A549 (cell line): ENCODE data around the gene CCND2. TPM values are rescaled to one million over a fixed set of nuclear protein-coding genes. Genes with fewer than 3 reads are reported as not detected.

Experiments used
- ATAC-seq, 2 experiments: fragments of 200-7000 bp in 1 of 2; fragments of >200 bp in 1 of 2; cut with Nextera tagmentation in 1 of 2; cut with Tn5 transposase in 1 of 2; 3 replicates each; pipeline versions ENCODE4 v1.8.0 to v1.9.1; 2018 to 2020; ENCODE audit warnings: mild to moderate bottlenecking in 1 of 2, moderate library complexity in 1 of 2
- CTCF ChIA-PET: fragments of 300-600 bp; sonication (Branson Sonifier 250); formaldehyde crosslinking; extraction: SDS; loops from one replicate; lab custom pipeline; 2021; ENCODE audit warnings: antibody characterized with exemption, inconsistent platforms; lab: Yijun Ruan, JAX
- POLR2A ChIA-PET: fragments of 350-600 bp; formaldehyde crosslinking; extraction: SDS; loops from one replicate; lab custom pipeline; 2021; ENCODE audit warnings: antibody characterized with exemption, inconsistent platforms; lab: Yijun Ruan, JAX
- DNase-seq, 2 experiments: peaks; one replicate each; pipeline versions ENCODE4 v3.0.0 to v3.0.0-alpha.2; 2011 to 2016; ENCODE audit warnings: low read depth in 1 of 2, low spot score in 1 of 2
- FAIRE-seq: peaks from 2 replicates; lab custom pipeline; 2011; peaks lifted over from hg19 to GRCh38; lab: Jason Lieb, UNC
- H3K27ac ChIP-seq, 2 experiments: fragments of >200 bp; sonication (Bioruptor Twin); formaldehyde crosslinking; 3 replicates each; pipeline ENCODE4 v1.5.1; 2016 to 2017
- H3K4me1 ChIP-seq: fragments of >200 bp; sonication (Bioruptor Twin); formaldehyde crosslinking; 3 replicates; pipeline ENCODE4 v1.6.1; 2016
- H3K4me2 ChIP-seq: fragments of >200 bp; sonication (Bioruptor Twin); formaldehyde crosslinking; 3 replicates; pipeline ENCODE4 v1.6.1; 2016
- H3K4me3 ChIP-seq: fragments of >200 bp; sonication (Bioruptor Twin); formaldehyde crosslinking; 3 replicates; pipeline ENCODE4 v1.5.1; 2016
- H3K9me3 ChIP-seq: fragments of >200 bp; sonication (Bioruptor Twin); formaldehyde crosslinking; 3 replicates; pipeline ENCODE4 v1.6.1; 2016
- BHLHE40 ChIP-seq: IDR thresholded peaks from 2 replicates; pipeline ENCODE4 v1.6.1; 2012; ENCODE audit warnings: low read depth, low read length, inconsistent platforms
- CBX2 ChIP-seq: fragments of 200-600 bp; sonication (generic); IDR thresholded peaks from 2 replicates; pipeline ENCODE4 v1.6.1; 2016; ENCODE audit warnings: low read depth, mild to moderate bottlenecking, borderline replicate concordance
- EHMT2 ChIP-seq: fragments of 200-600 bp; sonication (generic); IDR thresholded peaks from 2 replicates; pipeline ENCODE4 v1.6.1; 2016; ENCODE audit warnings: antibody characterized with exemption, low read depth, mild to moderate bottlenecking, moderate library complexity
- EP300 ChIP-seq, 2 experiments: fragments of >200 bp; sonication (Bioruptor Twin); formaldehyde crosslinking; IDR thresholded peaks; 2 replicates in 1 of 2; 3 replicates in 1 of 2; pipeline ENCODE4 v1.6.1; 2016 to 2017
- FOSL2 ChIP-seq, 2 experiments: fragments of 450-650 bp in 1 of 2; fragments of >200 bp in 1 of 2; sonication (Bioruptor Twin) in 1 of 2; formaldehyde crosslinking; IDR thresholded peaks; 2 replicates each; pipeline versions ENCODE4 v1.5.0 to v1.6.1; 2016 to 2020; ENCODE audit warnings: mild to moderate bottlenecking in 1 of 2, moderate library complexity in 1 of 2
- HEYL ChIP-seq: fragments of 250-450 bp; sonication (Bioruptor Pico); IDR thresholded peaks from 2 replicates; pipeline ENCODE4 v1.8.0; 2021; ENCODE audit warnings: mild to moderate bottlenecking, moderate library complexity
- KDM1A ChIP-seq: fragments of 200-600 bp; sonication (generic); IDR thresholded peaks from 2 replicates; pipeline ENCODE4 v1.6.1; 2016; ENCODE audit warnings: low read depth, mild to moderate bottlenecking
- KDM5A ChIP-seq: fragments of 200-600 bp; sonication (generic); IDR thresholded peaks from 2 replicates; pipeline ENCODE4 v1.6.1; 2016; ENCODE audit warnings: antibody characterized with exemption, mild to moderate bottlenecking
- MAZ ChIP-seq: fragments of 150-350 bp; IDR thresholded peaks from 2 replicates; pipeline ENCODE4 v1.6.1; 2014; ENCODE audit warnings: antibody characterized with exemption, low read depth, low read length, borderline replicate concordance
- RAD21 ChIP-seq, 2 experiments: fragments of >200 bp in 1 of 2; sonication (Bioruptor Twin) in 1 of 2; formaldehyde crosslinking in 1 of 2; IDR thresholded peaks in 1 of 2; conservative IDR thresholded peaks in 1 of 2; 2 replicates in 1 of 2; 3 replicates in 1 of 2; pipeline ENCODE4 v1.6.1; 2012 to 2018; ENCODE audit warnings: inconsistent platforms in 1 of 2
- RCOR1 ChIP-seq: fragments of 150-350 bp; IDR thresholded peaks from 2 replicates; pipeline ENCODE4 v1.6.1; 2014; ENCODE audit warnings: antibody characterized with exemption, low read length, low read depth
- SMC3 ChIP-seq: fragments of >200 bp; sonication (Bioruptor Twin); formaldehyde crosslinking; IDR thresholded peaks from 3 replicates; pipeline ENCODE4 v1.6.1; 2018; ENCODE audit warnings: inconsistent platforms
- ZFP36 ChIP-seq: fragments of 450-650 bp; IDR thresholded peaks from 2 replicates; pipeline ENCODE4 v1.6.1; 2014; ENCODE audit warnings: borderline replicate concordance; ENCODE audit not compliant: partially characterized antibody
- WGBS: methylation state at CpG from one replicate; pipeline ENCODE4 v1.1.6; 2017; ENCODE audit errors: missing lambda C conversion rate; 5-methylcytosine and 5-hydroxymethylcytosine counted together
- polyA plus RNA-seq, 4 experiments: library from polyadenylated mRNA; depleted of rRNA in 3 of 4; stranded (reverse); fragments of >200 nt; fragmentation: RNase III in 1 of 4; extraction: RNeasy Plus Mini Kit Qiagen cat#74134 plus additional on column Dnase treatment in 1 of 4; gene quantifications; 2 replicates in 3 of 4; 3 replicates in 1 of 4; pipeline ENCODE4 v1.2.3, GENCODE V29; 2011 to 2017
- TF ChIP-seq, protein P1 (sequence below): fragments of 250-450 bp; sonication (Bioruptor Pico); IDR thresholded peaks from 2 replicates; pipeline ENCODE4 v1.5.0; 2021; ENCODE audit warnings: mild to moderate bottlenecking, moderate library complexity, borderline replicate concordance
- TF ChIP-seq, protein P2 (sequence below): fragments of 200-600 bp; sonication (generic); IDR thresholded peaks from 2 replicates; pipeline ENCODE4 v1.6.1; 2016; ENCODE audit warnings: antibody characterized with exemption, mild to moderate bottlenecking, moderate library complexity
- TF ChIP-seq, protein P3 (sequence below): fragments of >200 bp; sonication (Bioruptor Twin); formaldehyde crosslinking; IDR thresholded peaks from 3 replicates; pipeline ENCODE4 v1.5.1; 2016

CCND2 gene
- polyA plus RNA-seq, 2 of the 4 experiments (the other 2 are of a cell fraction): 0.18 TPM; not detected in 1

DNA sequence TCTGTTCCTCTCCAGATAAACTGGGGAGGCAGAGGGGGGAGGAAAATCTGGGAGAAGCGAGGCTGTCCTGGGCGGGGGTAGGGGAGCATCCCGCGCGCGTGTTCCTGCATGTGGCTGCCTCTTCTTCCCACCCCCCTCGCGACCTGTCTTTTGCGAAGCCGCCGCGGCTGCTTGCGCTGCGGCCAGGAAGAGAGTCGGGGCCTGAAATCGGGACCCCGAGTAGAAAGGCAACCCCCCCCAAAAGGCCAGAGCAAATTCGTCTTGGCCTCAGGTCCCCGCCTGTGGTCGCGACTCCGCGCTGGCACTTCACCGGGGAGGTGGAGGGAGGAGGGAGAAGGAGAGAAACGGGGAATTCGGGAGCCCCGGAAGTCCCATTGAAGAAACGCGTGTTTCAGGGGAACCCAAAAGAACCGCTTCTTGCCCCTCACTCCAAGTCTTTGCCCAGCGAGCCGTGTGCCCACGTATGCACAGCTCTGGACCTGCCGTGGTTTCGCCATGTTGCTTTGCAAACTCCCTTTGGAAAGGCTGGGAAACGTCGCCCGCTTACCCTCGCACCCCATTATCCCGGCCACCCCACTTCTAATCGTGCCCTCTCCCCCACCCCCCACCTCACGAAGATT lies 944 bp downstream of the CCND2 start:
- CTCF ChIA-PET: interaction anchor here (3.0 to 7.0 kb wide), 3 partner anchors 236 to 975 kb away, joined by 19 to 77 read pairs (median 74); no protein-coding TSS in a partner anchor
- Histone ChIP-seq H3K9me3 (no peaks in the 10 kb centered on the region), H3K4me3 (peak overlapping the region; percentile 46), H3K4me1 (peaks cover 61% of the 10 kb centered on the region), H3K27ac (peak overlapping the region; percentile 30 to 47; a peak in 2 of 6 replicates), H3K4me2 (peak overlapping the region; percentile 78)
- POLR2A ChIA-PET: interaction anchor here (0.6 kb wide), 1 partner anchor 282 kb away, joined by 4 read pairs; no protein-coding TSS in a partner anchor
- no peak for ATAC-seq
- TF ChIP-seq FOSL2 (IDR thresholded peaks at IDR 0.05): no peak
- no peak for TF ChIP-seq FOSL2 (CRISPR knock-in tag; IDR thresholded peaks at IDR 0.05)
- TF ChIP-seq MAZ: no peak
- TF ChIP-seq CBX2: no peak
- TF ChIP-seq, protein P1, sequence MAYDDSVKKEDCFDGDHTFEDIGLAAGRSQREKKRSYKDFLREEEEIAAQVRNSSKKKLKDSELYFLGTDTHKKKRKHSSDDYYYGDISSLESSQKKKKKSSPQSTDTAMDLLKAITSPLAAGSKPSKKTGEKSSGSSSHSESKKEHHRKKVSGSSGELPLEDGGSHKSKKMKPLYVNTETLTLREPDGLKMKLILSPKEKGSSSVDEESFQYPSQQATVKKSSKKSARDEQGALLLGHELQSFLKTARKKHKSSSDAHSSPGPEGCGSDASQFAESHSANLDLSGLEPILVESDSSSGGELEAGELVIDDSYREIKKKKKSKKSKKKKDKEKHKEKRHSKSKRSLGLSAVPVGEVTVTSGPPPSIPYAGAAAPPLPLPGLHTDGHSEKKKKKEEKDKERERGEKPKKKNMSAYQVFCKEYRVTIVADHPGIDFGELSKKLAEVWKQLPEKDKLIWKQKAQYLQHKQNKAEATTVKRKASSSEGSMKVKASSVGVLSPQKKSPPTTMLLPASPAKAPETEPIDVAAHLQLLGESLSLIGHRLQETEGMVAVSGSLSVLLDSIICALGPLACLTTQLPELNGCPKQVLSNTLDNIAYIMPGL (CRISPR knock-in tag): no peak
- TF ChIP-seq, protein P2, sequence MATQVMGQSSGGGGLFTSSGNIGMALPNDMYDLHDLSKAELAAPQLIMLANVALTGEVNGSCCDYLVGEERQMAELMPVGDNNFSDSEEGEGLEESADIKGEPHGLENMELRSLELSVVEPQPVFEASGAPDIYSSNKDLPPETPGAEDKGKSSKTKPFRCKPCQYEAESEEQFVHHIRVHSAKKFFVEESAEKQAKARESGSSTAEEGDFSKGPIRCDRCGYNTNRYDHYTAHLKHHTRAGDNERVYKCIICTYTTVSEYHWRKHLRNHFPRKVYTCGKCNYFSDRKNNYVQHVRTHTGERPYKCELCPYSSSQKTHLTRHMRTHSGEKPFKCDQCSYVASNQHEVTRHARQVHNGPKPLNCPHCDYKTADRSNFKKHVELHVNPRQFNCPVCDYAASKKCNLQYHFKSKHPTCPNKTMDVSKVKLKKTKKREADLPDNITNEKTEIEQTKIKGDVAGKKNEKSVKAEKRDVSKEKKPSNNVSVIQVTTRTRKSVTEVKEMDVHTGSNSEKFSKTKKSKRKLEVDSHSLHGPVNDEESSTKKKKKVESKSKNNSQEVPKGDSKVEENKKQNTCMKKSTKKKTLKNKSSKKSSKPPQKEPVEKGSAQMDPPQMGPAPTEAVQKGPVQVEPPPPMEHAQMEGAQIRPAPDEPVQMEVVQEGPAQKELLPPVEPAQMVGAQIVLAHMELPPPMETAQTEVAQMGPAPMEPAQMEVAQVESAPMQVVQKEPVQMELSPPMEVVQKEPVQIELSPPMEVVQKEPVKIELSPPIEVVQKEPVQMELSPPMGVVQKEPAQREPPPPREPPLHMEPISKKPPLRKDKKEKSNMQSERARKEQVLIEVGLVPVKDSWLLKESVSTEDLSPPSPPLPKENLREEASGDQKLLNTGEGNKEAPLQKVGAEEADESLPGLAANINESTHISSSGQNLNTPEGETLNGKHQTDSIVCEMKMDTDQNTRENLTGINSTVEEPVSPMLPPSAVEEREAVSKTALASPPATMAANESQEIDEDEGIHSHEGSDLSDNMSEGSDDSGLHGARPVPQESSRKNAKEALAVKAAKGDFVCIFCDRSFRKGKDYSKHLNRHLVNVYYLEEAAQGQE: no peak
- no peak for TF ChIP-seq EHMT2
- TF ChIP-seq ZFP36: no peak
- no peak for TF ChIP-seq HEYL
- TF ChIP-seq RAD21 (conservative IDR thresholded peaks at IDR 0.05 in 1 of 2, IDR thresholded peaks at IDR 0.05 in 1 of 2): no peak
- TF ChIP-seq BHLHE40: no peak
- TF ChIP-seq KDM1A: no peak
- no peak for TF ChIP-seq RCOR1
- TF ChIP-seq, protein P3, sequence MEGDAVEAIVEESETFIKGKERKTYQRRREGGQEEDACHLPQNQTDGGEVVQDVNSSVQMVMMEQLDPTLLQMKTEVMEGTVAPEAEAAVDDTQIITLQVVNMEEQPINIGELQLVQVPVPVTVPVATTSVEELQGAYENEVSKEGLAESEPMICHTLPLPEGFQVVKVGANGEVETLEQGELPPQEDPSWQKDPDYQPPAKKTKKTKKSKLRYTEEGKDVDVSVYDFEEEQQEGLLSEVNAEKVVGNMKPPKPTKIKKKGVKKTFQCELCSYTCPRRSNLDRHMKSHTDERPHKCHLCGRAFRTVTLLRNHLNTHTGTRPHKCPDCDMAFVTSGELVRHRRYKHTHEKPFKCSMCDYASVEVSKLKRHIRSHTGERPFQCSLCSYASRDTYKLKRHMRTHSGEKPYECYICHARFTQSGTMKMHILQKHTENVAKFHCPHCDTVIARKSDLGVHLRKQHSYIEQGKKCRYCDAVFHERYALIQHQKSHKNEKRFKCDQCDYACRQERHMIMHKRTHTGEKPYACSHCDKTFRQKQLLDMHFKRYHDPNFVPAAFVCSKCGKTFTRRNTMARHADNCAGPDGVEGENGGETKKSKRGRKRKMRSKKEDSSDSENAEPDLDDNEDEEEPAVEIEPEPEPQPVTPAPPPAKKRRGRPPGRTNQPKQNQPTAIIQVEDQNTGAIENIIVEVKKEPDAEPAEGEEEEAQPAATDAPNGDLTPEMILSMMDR: no peak
- TF ChIP-seq EP300 (IDR thresholded peaks at IDR 0.05): no peak
- TF ChIP-seq SMC3: no peak
- no peak for TF ChIP-seq KDM5A
- DNase-seq: no peak
- 9% methylated on average over 28 of the region's 42 CpGs for WGBS
- no peak for FAIRE-seq
